Panc1 (cell line): Measurements from ENCODE around the gene PAQR7.

Experiments used
- CTCF ChIP-seq: fragments of 450-650 bp; IDR thresholded peaks from 2 replicates; pipeline ENCODE4 v1.5.1; 2017; ENCODE audit warnings: mild to moderate bottlenecking
- POLR2AphosphoS5 ChIP-seq: IDR thresholded peaks from 2 replicates; pipeline ENCODE4 v1.6.1; 2012; ENCODE audit warnings: mild to moderate bottlenecking, low read depth, low read length, moderate library complexity
- REST ChIP-seq, 2 experiments: IDR thresholded peaks; 2 replicates each; pipeline ENCODE4 v1.6.1; 2011 to 2012; ENCODE audit warnings: low read depth in 2 of 2, control low read depth in 1 of 2, low read length in 1 of 2, mild to moderate bottlenecking in 1 of 2, moderate library complexity in 1 of 2; ENCODE audit not compliant: insufficient read depth in 1 of 2
- SIN3A ChIP-seq: IDR thresholded peaks from 2 replicates; pipeline ENCODE4 v1.6.1; 2012; ENCODE audit warnings: low read depth, mild to moderate bottlenecking, low read length, moderate library complexity, borderline replicate concordance; ENCODE audit not compliant: insufficient read depth

GRCh38 chr1:25881266-25881665, 5.8 kb upstream of the PAQR7 start:
- TF ChIP-seq CTCF: no peak
- no peak for TF ChIP-seq POLR2AphosphoS5
- TF ChIP-seq REST (IDR thresholded peaks at IDR 0.05; ENCODE audit: insufficient read depth in 1 of 2, low read depth in 2 of 2, low read length in 1 of 2): no peak
- TF ChIP-seq SIN3A: no peak
